ENCODE measurements around the gene PHF2. TPM values are rescaled to one million over a fixed set of nuclear protein-coding genes. Genes with fewer than 3 reads are reported as not detected.
A peak's percentile ranks its signal among the peaks of the same experiment; 100 is the strongest.

The PHF2 gene
- total RNA-seq, 1 experiment from 2014 or later: 18.9 TPM

GRCh38 chr9:93591301-93592007 lies 15.1 kb downstream of the PHF2 start:
- CTCF ChIA-PET: interaction anchor here (0.6 kb wide), 1 partner anchor 350 kb away, joined by 4 read pairs; no protein-coding TSS in a partner anchor
- no peak for DNase-seq (ENCODE audit: unreplicated experiment)
- Mint-ChIP-seq H3K27me3 (ENCODE audit: insufficient read depth, unreplicated experiment) (no peaks in the 10 kb centered on the region), H3K27ac (ENCODE audit: low read depth, unreplicated experiment) (no peak overlapping the region), H3K36me3 (ENCODE audit: insufficient read depth, unreplicated experiment) (peaks cover 9% of the 10 kb centered on the region), H3K4me3 (ENCODE audit: unreplicated experiment) (no peak overlapping the region), H3K9me3 (ENCODE audit: unreplicated experiment) (no peaks in the 10 kb centered on the region), H3K4me1 (ENCODE audit: insufficient read depth, unreplicated experiment) (peaks cover 22% of the 10 kb centered on the region)
- intact Hi-C loops (cut with micrococcal nuclease): no loop called here
- TF ChIP-seq CTCF (IDR thresholded peaks at IDR 0.05; ENCODE audit: unreplicated experiment): no peak
- POLR2A ChIA-PET: no interaction called here
- BruUV-seq (replicated peaks): no TSS peak

GRCh38 chr9:93592008-93592642 lies 15.7 kb downstream of the PHF2 start:
- CTCF ChIA-PET: interaction anchor here (0.6 to 1.0 kb wide), 4 partner anchors 11 to 618 kb away, joined by 3 to 7 read pairs (median 3); no protein-coding TSS in a partner anchor

GRCh38 chr9:93592643-93593021 lies 16.2 kb downstream of the PHF2 start:
- TF ChIP-seq CTCF (IDR thresholded peaks at IDR 0.05; ENCODE audit: unreplicated experiment): peak; percentile 14
- H3K27ac Mint-ChIP-seq (ENCODE audit: low read depth, unreplicated experiment): no peak overlapping the region
- H3K27me3 Mint-ChIP-seq (ENCODE audit: insufficient read depth, unreplicated experiment): no peaks in the 10 kb centered on the region
- BruUV-seq (replicated peaks): no TSS peak
- H3K4me1 Mint-ChIP-seq (ENCODE audit: insufficient read depth, unreplicated experiment): peaks cover 16% of the 10 kb centered on the region
- no peaks in the 10 kb centered on the region for H3K9me3 Mint-ChIP-seq (ENCODE audit: unreplicated experiment)
- ChIA-PET POLR2A (no interaction called here), CTCF (interaction anchor here (0.6 to 1.0 kb wide), 4 partner anchors 11 to 617 kb away, joined by 3 to 7 read pairs (median 3); no protein-coding TSS in a partner anchor)
- peak; percentile 31 for DNase-seq (ENCODE audit: unreplicated experiment)
- H3K36me3 Mint-ChIP-seq (ENCODE audit: insufficient read depth, unreplicated experiment): peaks cover 3% of the 10 kb centered on the region
- intact Hi-C loops (cut with micrococcal nuclease): no loop called here
- no peak overlapping the region for H3K4me3 Mint-ChIP-seq (ENCODE audit: unreplicated experiment)

More at GRCh38 chr9:93592008-93592642, 15.7 kb downstream of the PHF2 start:
- no peak overlapping the region for H3K4me3 Mint-ChIP-seq (ENCODE audit: unreplicated experiment)
- intact Hi-C loops (cut with micrococcal nuclease): no loop called here
- no TSS peak for BruUV-seq (replicated peaks)
- DNase-seq (ENCODE audit: unreplicated experiment): no peak
- H3K4me1 Mint-ChIP-seq (ENCODE audit: insufficient read depth, unreplicated experiment): peaks cover 20% of the 10 kb centered on the region
- TF ChIP-seq CTCF (IDR thresholded peaks at IDR 0.05; ENCODE audit: unreplicated experiment): no peak
- H3K9me3 Mint-ChIP-seq (ENCODE audit: unreplicated experiment): no peaks in the 10 kb centered on the region
- POLR2A ChIA-PET: no interaction called here
- H3K27me3 Mint-ChIP-seq (ENCODE audit: insufficient read depth, unreplicated experiment): no peaks in the 10 kb centered on the region
- peaks cover 5% of the 10 kb centered on the region for H3K36me3 Mint-ChIP-seq (ENCODE audit: insufficient read depth, unreplicated experiment)
- H3K27ac Mint-ChIP-seq (ENCODE audit: low read depth, unreplicated experiment): no peak overlapping the region

GRCh38 chr9:93593144-93593658 lies 16.8 kb downstream of the PHF2 start:
- Mint-ChIP-seq H3K36me3 (ENCODE audit: insufficient read depth, unreplicated experiment) (no peaks in the 10 kb centered on the region), H3K4me1 (ENCODE audit: insufficient read depth, unreplicated experiment) (peaks cover 16% of the 10 kb centered on the region), H3K27ac (ENCODE audit: low read depth, unreplicated experiment) (peak overlapping the region; percentile 27), H3K9me3 (ENCODE audit: unreplicated experiment) (no peaks in the 10 kb centered on the region), H3K4me3 (ENCODE audit: unreplicated experiment) (no peak overlapping the region), H3K27me3 (ENCODE audit: insufficient read depth, unreplicated experiment) (no peaks in the 10 kb centered on the region)
- TF ChIP-seq CTCF (IDR thresholded peaks at IDR 0.05; ENCODE audit: unreplicated experiment): no peak
- ChIA-PET CTCF (interaction anchor here (0.6 to 1.0 kb wide), 3 partner anchors 12 to 617 kb away, joined by 3 to 7 read pairs (median 3); no protein-coding TSS in a partner anchor), POLR2A (interaction anchor here (1.0 kb wide), 1 partner anchor 140 kb away, joined by 3 read pairs; the partner anchor contains the start of gene FAM120AOS)
- no peak for DNase-seq (ENCODE audit: unreplicated experiment)
- intact Hi-C loops (cut with micrococcal nuclease): no loop called here
- BruUV-seq (replicated peaks): no TSS peak

Measured in MCF 10A (cell line).